ENCODE results near the gene PGF.

DNA sequence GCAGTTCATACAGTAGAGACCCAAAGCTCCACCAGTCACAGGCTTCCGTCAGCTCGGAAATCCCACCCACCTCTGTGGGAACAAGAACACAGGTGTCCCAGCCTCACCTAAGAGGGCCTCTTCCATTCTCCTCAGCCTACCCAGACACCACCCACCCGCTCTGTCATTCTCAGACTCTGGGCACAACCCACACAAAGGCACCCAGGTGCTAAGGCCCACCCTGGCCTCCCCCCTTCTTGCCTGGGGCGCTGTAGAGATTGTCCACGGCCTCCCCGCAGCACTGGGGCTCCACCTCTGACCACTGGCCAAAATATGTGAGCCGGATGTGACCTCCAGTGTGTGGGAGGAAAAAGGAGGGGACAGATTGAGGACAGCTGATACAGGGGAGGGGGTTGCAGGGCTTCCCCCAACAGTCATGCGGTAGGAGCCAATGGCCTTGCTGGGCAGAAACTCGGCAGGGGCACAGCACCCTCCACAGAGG lies 46.5 kb downstream of the PGF start:
- no peak for TF ChIP-seq POLR2A (IDR thresholded peaks at IDR 0.05; ENCODE audit: borderline replicate concordance, extremely low read depth, insufficient read depth, insufficient read length)
- TF ChIP-seq, protein P1, sequence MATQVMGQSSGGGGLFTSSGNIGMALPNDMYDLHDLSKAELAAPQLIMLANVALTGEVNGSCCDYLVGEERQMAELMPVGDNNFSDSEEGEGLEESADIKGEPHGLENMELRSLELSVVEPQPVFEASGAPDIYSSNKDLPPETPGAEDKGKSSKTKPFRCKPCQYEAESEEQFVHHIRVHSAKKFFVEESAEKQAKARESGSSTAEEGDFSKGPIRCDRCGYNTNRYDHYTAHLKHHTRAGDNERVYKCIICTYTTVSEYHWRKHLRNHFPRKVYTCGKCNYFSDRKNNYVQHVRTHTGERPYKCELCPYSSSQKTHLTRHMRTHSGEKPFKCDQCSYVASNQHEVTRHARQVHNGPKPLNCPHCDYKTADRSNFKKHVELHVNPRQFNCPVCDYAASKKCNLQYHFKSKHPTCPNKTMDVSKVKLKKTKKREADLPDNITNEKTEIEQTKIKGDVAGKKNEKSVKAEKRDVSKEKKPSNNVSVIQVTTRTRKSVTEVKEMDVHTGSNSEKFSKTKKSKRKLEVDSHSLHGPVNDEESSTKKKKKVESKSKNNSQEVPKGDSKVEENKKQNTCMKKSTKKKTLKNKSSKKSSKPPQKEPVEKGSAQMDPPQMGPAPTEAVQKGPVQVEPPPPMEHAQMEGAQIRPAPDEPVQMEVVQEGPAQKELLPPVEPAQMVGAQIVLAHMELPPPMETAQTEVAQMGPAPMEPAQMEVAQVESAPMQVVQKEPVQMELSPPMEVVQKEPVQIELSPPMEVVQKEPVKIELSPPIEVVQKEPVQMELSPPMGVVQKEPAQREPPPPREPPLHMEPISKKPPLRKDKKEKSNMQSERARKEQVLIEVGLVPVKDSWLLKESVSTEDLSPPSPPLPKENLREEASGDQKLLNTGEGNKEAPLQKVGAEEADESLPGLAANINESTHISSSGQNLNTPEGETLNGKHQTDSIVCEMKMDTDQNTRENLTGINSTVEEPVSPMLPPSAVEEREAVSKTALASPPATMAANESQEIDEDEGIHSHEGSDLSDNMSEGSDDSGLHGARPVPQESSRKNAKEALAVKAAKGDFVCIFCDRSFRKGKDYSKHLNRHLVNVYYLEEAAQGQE (IDR thresholded peaks at IDR 0.05; ENCODE audit: low read depth): no peak
- TF ChIP-seq, protein P2, sequence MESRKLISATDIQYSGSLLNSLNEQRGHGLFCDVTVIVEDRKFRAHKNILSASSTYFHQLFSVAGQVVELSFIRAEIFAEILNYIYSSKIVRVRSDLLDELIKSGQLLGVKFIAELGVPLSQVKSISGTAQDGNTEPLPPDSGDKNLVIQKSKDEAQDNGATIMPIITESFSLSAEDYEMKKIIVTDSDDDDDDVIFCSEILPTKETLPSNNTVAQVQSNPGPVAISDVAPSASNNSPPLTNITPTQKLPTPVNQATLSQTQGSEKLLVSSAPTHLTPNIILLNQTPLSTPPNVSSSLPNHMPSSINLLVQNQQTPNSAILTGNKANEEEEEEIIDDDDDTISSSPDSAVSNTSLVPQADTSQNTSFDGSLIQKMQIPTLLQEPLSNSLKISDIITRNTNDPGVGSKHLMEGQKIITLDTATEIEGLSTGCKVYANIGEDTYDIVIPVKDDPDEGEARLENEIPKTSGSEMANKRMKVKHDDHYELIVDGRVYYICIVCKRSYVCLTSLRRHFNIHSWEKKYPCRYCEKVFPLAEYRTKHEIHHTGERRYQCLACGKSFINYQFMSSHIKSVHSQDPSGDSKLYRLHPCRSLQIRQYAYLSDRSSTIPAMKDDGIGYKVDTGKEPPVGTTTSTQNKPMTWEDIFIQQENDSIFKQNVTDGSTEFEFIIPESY (IDR thresholded peaks at IDR 0.05; ENCODE audit: extremely low read depth, insufficient replicate concordance, low read length): no peak
- TF ChIP-seq JUND (IDR thresholded peaks at IDR 0.05): no peak
- no peak for TF ChIP-seq POLR2AphosphoS5 (IDR thresholded peaks at IDR 0.05; ENCODE audit: low read depth, low read length)
- no peak for TF ChIP-seq EZH2phosphoT487 (IDR thresholded peaks at IDR 0.05; ENCODE audit: borderline replicate concordance)
- TF ChIP-seq, protein P3, sequence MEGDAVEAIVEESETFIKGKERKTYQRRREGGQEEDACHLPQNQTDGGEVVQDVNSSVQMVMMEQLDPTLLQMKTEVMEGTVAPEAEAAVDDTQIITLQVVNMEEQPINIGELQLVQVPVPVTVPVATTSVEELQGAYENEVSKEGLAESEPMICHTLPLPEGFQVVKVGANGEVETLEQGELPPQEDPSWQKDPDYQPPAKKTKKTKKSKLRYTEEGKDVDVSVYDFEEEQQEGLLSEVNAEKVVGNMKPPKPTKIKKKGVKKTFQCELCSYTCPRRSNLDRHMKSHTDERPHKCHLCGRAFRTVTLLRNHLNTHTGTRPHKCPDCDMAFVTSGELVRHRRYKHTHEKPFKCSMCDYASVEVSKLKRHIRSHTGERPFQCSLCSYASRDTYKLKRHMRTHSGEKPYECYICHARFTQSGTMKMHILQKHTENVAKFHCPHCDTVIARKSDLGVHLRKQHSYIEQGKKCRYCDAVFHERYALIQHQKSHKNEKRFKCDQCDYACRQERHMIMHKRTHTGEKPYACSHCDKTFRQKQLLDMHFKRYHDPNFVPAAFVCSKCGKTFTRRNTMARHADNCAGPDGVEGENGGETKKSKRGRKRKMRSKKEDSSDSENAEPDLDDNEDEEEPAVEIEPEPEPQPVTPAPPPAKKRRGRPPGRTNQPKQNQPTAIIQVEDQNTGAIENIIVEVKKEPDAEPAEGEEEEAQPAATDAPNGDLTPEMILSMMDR (IDR thresholded peaks at IDR 0.05 in 2 of 3, conservative IDR thresholded peaks at IDR 0.05 in 1 of 3; ENCODE audit: borderline replicate concordance in 1 of 3, insufficient read depth in 1 of 3, low read depth in 2 of 3, low read length in 2 of 3): no peak
- TF ChIP-seq EZH2 (IDR thresholded peaks at IDR 0.05): no peak
- TF ChIP-seq EGR1 (IDR thresholded peaks at IDR 0.05; ENCODE audit: low read depth): no peak
- TF ChIP-seq SIN3A (IDR thresholded peaks at IDR 0.05; ENCODE audit: low read depth): no peak
- no peak for TF ChIP-seq CBX3 (IDR thresholded peaks at IDR 0.05; ENCODE audit: low read depth)
- TF ChIP-seq SP1 (IDR thresholded peaks at IDR 0.05; ENCODE audit: low read depth): no peak
